Stimulated activated CD8-positive, alpha-beta memory T cell treated with anti-CD3 and anti-CD28 coated beads, Interleukin-2, amount 100 ng/mL, for 48 hours (primary cell): ENCODE measurements around the gene FST.

ENCODE experiments used
- DNase-seq, 2 donors: peaks; one replicate each; pipeline ENCODE4 v3.0.0-alpha.2; 2020; ENCODE audit warnings: low read depth in 2 of 2

FST gene

DNA sequence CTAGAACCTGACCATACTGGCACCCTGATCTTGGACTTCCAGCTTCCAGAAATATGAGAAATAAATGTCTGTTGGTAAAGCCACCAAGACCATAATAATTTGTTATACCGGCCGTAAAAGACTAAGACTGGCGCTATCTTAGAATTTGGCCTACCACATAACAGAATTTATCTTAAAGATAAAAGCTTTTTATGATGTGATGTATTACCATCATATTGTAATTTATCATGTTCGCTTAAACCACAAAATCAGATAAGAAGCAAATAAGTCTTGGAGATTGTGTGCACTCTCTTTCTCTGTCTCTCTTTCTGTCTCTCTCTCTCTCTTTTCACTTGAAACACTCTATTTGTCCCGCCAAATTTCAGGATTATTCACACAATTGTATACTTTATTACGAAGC lies 35.6 kb downstream of the FST start:
- no peak for DNase-seq

- DNase-seq = no peak
Measured at GRCh38 chr5:53520813-53521212, 40.4 kb downstream of the FST start.
